Immature natural killer cell (primary cell): ENCODE data around the gene TOPBP1. TPM values are rescaled to one million over a fixed set of nuclear protein-coding genes. Genes with fewer than 3 reads are reported as not detected.
A peak's percentile ranks its signal among the peaks of the same experiment; 100 is the strongest.

Experiments used
- DNase-seq, 3 donors: peaks; one replicate each; pipeline ENCODE4 v3.0.0; 2022; ENCODE audit warnings: mixed read lengths in 1 of 3
- H3K27ac Mint-ChIP-seq, 6 donors: one replicate each; pipeline ENCODE4 v1.8.0; 2020; ENCODE audit warnings: mixed read lengths in 6 of 6, mild to moderate bottlenecking in 5 of 6, inconsistent platforms in 4 of 6, moderate library complexity in 3 of 6
- H3K27me3 Mint-ChIP-seq, 3 donors: one replicate each; pipeline ENCODE4 v1.8.0; 2020 to 2021; ENCODE audit warnings: low read depth in 3 of 3, mild to moderate bottlenecking in 3 of 3, mixed read lengths in 3 of 3, moderate library complexity in 3 of 3, inconsistent platforms in 1 of 3
- H3K36me3 Mint-ChIP-seq, 3 donors: one replicate each; pipeline ENCODE4 v1.8.0; 2020; ENCODE audit warnings: mixed read lengths in 3 of 3, inconsistent platforms in 2 of 3, mild to moderate bottlenecking in 2 of 3
- H3K4me1 Mint-ChIP-seq, 2 donors: one replicate each; pipeline ENCODE4 v1.8.0; 2020; ENCODE audit warnings: inconsistent platforms in 2 of 2, mild to moderate bottlenecking in 2 of 2, mixed read lengths in 2 of 2, moderate library complexity in 1 of 2
- H3K4me3 Mint-ChIP-seq, 5 donors: one replicate each; pipeline ENCODE4 v1.8.0; 2020; ENCODE audit warnings: mild to moderate bottlenecking in 5 of 5, mixed read lengths in 5 of 5, inconsistent platforms in 3 of 5, moderate library complexity in 3 of 5
- H3K9me3 Mint-ChIP-seq, 6 donors: one replicate each; pipeline ENCODE4 v1.8.0; 2020; ENCODE audit warnings: mild to moderate bottlenecking in 6 of 6, mixed read lengths in 6 of 6, inconsistent platforms in 4 of 6, moderate library complexity in 3 of 6
- polyA plus RNA-seq, 3 donors: library from polyadenylated mRNA; unstranded; fragments of 300-500 nt; fragmentation: Illumina TruSeq; gene quantifications; one replicate each; pipeline ENCODE4 v1.2.3, GENCODE V29; 2021

The TOPBP1 gene
- polyA plus RNA-seq, 3 donors from 2014 or later: 5.2 to 16.3 (median 12.2) TPM

DNA sequence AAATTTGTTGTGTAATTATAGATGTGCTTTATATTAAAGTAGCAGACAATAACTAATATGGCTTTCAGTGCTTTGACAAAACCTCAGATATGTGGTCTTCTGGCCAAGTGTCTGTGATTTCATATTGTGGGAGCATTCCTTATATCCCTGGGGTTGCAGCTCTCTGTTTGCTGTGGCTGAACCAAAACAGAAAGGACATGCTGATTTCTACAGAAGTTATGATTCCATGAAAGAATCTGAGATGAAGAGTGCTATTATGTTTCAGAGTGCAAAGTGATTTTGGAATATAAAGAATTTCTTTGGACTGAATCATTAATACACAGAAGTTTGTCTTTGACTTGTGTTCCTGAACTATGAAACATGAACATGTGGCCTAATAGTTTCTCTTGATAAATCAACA, 51.7 kb downstream of the TOPBP1 start:
- Mint-ChIP-seq H3K4me3 (no peak overlapping the region), H3K36me3 (peaks cover 25 to 35% (median 27%) of the 10 kb centered on the region in 3 donors)

DNA sequence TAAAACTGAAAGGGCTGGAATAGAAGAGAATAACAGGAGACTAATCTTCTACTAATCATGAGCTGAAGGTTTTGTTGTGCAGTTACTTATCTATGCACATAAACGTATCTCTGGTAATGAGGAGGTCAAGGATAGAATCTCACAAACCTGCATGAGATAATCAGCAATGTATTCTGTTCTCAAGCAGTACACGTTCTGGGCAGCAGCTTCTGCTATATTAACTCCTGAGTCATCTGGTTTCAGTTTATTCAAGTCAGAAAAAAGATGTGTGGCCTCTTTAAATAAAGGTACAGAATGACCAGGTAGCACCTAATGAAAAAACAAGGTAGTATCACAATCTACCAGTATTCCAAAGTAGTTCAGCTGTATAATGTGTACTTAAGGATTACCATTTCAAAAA, 53.4 kb downstream of the TOPBP1 start:
- no peak overlapping the region for H3K4me3 Mint-ChIP-seq
- H3K9me3 Mint-ChIP-seq: no peaks in the 10 kb centered on the region
- peaks cover 25 to 33% (median 25%) of the 10 kb centered on the region in 3 donors for H3K36me3 Mint-ChIP-seq
- H3K4me1 Mint-ChIP-seq: no peaks in the 10 kb centered on the region
- no peaks in the 10 kb centered on the region for H3K27me3 Mint-ChIP-seq
- no peak overlapping the region for H3K27ac Mint-ChIP-seq
- DNase-seq: no peak

More for the DNA sequence above, 51.7 kb downstream of the TOPBP1 start:
- H3K9me3 Mint-ChIP-seq: no peaks in the 10 kb centered on the region
- peak overlapping the region in 1 of 6 donors; percentile 31 for H3K27ac Mint-ChIP-seq
- H3K4me1 Mint-ChIP-seq: no peaks in the 10 kb centered on the region
- H3K27me3 Mint-ChIP-seq: no peaks in the 10 kb centered on the region
- no peak for DNase-seq

DNA sequence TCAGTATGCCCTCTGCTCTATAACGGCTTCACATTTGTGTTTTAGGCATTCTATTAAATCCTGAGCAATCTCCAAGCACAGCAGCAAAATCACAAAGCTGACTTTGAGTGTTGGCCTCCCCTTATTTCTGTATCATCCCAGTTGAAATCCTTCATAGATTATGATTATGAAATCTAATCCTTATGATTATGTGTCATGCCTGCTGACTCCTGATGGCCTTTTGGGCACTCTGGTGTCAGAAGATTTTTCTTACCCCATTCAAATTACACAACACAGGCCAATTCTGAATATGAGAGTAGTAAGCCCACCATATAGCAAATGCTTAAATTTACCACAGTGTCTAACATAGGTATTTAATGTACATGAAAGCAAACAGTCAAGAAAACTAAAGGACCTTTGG, 53.9 kb downstream of the TOPBP1 start:
- H3K36me3 Mint-ChIP-seq: peaks cover 21 to 37% (median 25%) of the 10 kb centered on the region in 3 donors
- H3K27me3 Mint-ChIP-seq: no peaks in the 10 kb centered on the region
- H3K27ac Mint-ChIP-seq: peak overlapping the region in 1 of 6 donors; percentile 30
- H3K4me3 Mint-ChIP-seq: no peak overlapping the region
- DNase-seq: no peak
- H3K4me1 Mint-ChIP-seq: no peaks in the 10 kb centered on the region
- no peaks in the 10 kb centered on the region for H3K9me3 Mint-ChIP-seq

DNA sequence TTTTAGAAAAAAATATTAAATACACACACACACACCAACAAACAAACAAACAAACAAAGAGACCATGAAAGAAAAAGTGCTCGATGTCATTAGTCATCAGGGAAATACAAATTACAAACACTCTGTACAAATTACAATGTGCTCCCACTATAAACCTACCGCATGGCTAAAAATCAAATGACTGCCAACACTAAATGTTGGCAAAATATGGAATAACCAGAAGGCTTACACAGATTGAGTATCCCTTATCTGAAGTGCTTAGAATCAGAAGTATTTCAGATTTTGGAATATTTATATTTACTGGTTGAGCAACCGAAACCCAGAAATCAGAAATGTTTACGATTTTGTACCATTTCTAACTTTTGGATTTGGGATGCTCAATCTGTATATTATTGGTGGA, 54.8 kb downstream of the TOPBP1 start:
- Mint-ChIP-seq H3K4me3 (no peak overlapping the region), H3K36me3 (peaks cover 21 to 40% (median 25%) of the 10 kb centered on the region in 3 donors), H3K27ac (no peak overlapping the region), H3K9me3 (no peaks in the 10 kb centered on the region), H3K4me1 (no peaks in the 10 kb centered on the region), H3K27me3 (no peaks in the 10 kb centered on the region)
- DNase-seq: no peak

DNA sequence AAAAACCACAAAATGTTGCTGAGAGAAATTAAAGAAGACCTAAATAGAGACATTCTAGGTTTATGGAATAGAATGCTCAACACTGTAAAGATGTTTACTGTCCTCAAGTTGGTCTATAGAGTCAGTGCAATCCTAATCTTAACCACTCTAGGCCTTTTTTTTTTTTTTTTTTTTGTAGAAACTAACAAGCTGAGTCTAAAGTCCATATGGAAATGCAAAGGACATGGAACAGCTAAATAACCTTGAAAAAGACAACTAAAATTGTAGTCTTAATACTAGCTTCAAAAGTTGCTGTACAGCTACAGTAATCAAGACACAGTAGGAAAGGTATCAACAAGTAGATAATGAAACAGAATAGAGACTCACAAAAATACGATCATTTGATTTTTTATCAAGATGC, 55.4 kb downstream of the TOPBP1 start:
- H3K9me3 Mint-ChIP-seq: no peaks in the 10 kb centered on the region
- H3K36me3 Mint-ChIP-seq: peaks cover 21 to 40% (median 25%) of the 10 kb centered on the region in 3 donors
- H3K27me3 Mint-ChIP-seq: no peaks in the 10 kb centered on the region
- no peaks in the 10 kb centered on the region for H3K4me1 Mint-ChIP-seq
- no peak overlapping the region for H3K27ac Mint-ChIP-seq
- DNase-seq: no peak
- H3K4me3 Mint-ChIP-seq: no peak overlapping the region

DNA sequence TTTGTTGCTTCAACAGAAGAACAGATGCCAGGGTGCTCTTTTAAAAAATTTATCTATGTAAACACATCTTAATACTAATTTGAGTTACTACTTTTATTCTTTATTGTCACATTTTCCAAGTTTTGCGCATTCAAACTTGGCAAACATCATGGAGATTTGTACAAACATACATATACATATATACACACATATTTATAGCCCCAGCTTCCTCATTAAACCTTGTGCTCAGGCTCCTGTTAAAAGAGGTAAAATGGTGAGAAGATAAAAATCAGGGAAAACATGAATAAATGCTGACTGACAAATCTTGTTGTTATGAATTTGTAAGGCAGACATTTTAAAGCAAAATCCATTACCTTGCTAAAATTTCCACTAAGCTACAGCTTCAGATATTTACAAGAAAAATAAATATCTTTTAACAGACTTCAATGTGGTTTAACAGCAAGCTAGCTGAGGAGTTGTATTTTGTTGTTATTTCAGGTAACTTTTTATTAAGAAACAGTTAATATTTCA, 61.1 kb downstream of the TOPBP1 start:
- no peak overlapping the region for H3K4me3 Mint-ChIP-seq
- H3K4me1 Mint-ChIP-seq: no peaks in the 10 kb centered on the region
- peaks cover 7 to 17% (median 9%) of the 10 kb centered on the region in 3 donors for H3K36me3 Mint-ChIP-seq

DNA sequence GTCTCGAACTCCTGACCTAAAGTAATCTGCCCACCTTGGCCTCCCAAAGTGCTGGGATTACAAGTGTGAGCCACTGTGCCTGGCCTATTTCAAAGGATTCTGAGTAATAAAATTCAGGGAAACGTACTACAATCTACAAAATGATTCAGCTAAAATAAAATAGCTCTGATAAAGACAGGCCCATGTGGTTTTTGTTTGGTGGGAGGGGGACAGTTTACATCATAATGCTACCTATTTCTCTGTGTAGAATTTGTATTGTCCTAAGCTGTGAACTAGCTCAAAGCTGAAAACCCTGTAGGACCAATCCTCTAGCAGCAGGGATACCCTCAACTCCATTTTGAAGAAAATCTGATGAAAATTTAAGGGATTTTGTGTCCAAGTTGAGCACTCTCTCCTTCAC, 62.5 kb downstream of the TOPBP1 start:
- Mint-ChIP-seq H3K36me3 (peaks cover 7 to 17% (median 9%) of the 10 kb centered on the region in 3 donors), H3K27ac (no peak overlapping the region), H3K4me3 (no peak overlapping the region), H3K27me3 (no peaks in the 10 kb centered on the region), H3K9me3 (no peaks in the 10 kb centered on the region), H3K4me1 (no peaks in the 10 kb centered on the region)
- DNase-seq: no peak

More for the DNA sequence above, 61.1 kb downstream of the TOPBP1 start:
- no peak for DNase-seq
- no peak overlapping the region for H3K27ac Mint-ChIP-seq
- H3K27me3 Mint-ChIP-seq: no peaks in the 10 kb centered on the region
- no peaks in the 10 kb centered on the region for H3K9me3 Mint-ChIP-seq

DNA sequence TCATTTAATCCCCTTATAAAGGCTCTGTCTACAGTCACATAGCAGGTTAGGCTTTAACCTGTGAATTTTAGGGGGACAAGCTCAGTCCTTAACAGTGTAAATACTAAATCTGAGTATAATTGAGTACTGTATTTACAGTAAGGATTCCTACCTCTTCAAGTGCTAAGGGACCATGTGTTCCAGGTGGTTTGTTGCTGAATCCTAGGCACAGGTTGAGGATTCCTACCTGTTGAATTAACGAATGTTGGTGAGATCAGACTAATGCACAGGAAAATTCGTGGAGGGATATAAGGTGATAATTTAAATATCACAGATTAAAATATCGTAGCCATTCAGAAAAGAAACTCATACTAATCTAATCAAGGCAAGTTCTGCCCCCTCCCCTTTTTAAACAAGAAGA, 63.3 kb downstream of the TOPBP1 start:
- no peak for DNase-seq

DNA sequence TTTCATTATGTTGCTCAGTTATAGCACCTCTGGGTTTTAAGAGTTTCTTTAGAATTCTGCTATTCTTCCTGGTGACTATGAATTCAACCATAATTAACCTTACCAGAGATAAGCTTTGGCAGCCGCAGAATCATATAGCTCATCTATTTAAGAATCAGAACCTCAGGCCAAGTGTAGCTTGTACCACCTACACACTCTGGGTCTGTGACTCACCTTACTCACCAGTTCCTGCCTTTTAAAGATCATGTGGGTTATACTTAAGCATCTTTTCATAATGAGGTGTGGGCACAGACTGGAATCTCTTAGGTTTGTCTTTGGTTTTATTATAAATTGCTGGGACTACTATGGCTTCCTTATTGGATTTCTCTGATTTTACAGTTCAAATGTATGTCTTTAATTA, 66.4 kb downstream of the TOPBP1 start:
- Mint-ChIP-seq H3K4me3 (no peak overlapping the region), H3K36me3 (peaks cover 7 to 11% (median 9%) of the 10 kb centered on the region in 3 donors), H3K4me1 (no peaks in the 10 kb centered on the region), H3K27me3 (no peaks in the 10 kb centered on the region), H3K9me3 (no peaks in the 10 kb centered on the region), H3K27ac (peak overlapping the region in 2 of 6 donors; percentile 4 to 18)
- DNase-seq: no peak

More for the DNA sequence above, 63.3 kb downstream of the TOPBP1 start:
- no peaks in the 10 kb centered on the region for H3K9me3 Mint-ChIP-seq
- H3K27ac Mint-ChIP-seq: peak overlapping the region in 1 of 6 donors; percentile 36
- H3K36me3 Mint-ChIP-seq: peaks cover 7 to 17% (median 9%) of the 10 kb centered on the region in 3 donors
- no peaks in the 10 kb centered on the region for H3K4me1 Mint-ChIP-seq
- no peak overlapping the region for H3K4me3 Mint-ChIP-seq
- H3K27me3 Mint-ChIP-seq: no peaks in the 10 kb centered on the region

DNA sequence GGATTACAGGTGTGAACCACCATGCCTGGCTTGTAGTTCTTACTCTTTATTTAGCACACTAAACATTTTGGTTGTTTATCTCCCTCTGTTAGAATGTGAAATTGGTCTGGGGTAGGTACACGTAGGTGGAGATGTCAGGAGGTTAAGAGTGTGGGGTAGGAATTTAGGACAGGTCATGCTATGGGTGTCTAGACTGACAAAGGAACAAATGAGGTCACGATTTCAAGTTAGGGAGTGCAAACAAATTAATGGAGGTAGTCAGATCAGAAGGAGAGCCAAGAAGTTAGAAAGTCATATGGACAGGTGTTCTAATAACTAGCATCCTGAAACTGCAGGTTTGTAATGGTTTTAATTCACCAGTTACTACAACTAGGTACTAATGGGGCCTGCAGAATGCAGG, 68.5 kb downstream of the TOPBP1 start:
- Mint-ChIP-seq H3K9me3 (no peaks in the 10 kb centered on the region), H3K4me1 (peaks cover 5 to 17% of the 10 kb centered on the region in 2 donors), H3K4me3 (no peak overlapping the region), H3K27ac (peak overlapping the region; percentile 0 to 78 (median 36)), H3K36me3 (peaks cover 6 to 20% (median 9%) of the 10 kb centered on the region in 3 donors), H3K27me3 (peaks cover 0 to 3% (median 3%) of the 10 kb centered on the region in 3 donors)
- no peak for DNase-seq

DNA sequence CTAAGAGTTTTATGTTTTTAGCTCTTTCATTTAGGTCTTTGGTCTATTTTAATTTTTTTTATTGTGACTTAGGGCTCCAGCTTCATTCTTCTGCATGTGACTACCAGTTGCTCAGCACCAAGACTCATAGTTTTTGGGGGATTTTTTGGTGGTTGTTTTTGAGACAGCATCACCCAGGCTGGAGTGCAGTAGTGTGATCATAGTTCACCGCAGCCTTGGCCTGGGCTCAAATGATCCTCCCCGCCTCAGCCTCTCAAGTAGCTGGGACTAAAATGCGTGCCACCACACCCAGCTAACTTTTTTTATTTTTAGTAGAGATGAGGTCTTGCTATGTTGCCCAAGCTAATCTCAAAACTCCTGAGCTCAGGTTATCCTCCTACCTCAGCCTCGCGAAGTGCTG, 68.9 kb downstream of the TOPBP1 start:
- Mint-ChIP-seq H3K36me3 (peaks cover 2 to 20% (median 12%) of the 10 kb centered on the region in 3 donors), H3K4me3 (no peak overlapping the region), H3K9me3 (no peaks in the 10 kb centered on the region), H3K27me3 (peaks cover 0 to 3% (median 3%) of the 10 kb centered on the region in 3 donors), H3K4me1 (peaks cover 5 to 21% of the 10 kb centered on the region in 2 donors), H3K27ac (peak overlapping the region in 5 of 6 donors; percentile 10 to 46 (median 35))
- peak in 1 of 3 donors; percentile 29 for DNase-seq

DNA sequence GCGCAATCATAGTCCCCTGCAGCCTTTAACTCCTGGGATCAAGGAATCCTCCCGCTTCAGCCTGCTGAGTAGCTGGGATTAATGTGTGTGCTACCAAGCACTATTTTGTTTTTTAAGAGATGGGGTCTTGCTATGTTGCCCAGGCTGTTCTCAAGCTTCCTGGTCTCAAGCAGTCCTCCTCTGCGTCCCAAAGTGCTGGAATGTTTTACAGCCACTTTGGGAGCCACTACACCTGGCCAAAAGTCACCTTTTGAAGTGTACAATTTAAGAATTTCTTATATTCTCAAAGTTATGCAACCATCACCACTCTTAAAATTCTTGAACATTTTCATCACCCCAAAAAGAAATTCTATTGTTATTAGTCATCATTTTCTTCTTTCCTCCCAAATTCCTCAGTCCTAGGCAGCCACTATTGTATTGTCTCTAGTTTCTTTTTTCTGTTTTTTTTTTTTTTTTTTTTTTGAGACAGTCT, 70.4 kb downstream of the TOPBP1 start:
- H3K36me3 Mint-ChIP-seq: peaks cover 3 to 23% (median 20%) of the 10 kb centered on the region in 3 donors
- H3K27ac Mint-ChIP-seq: peak overlapping the region in 3 of 6 donors; percentile 49 to 66 (median 62)
- H3K4me1 Mint-ChIP-seq: peaks cover 5 to 22% of the 10 kb centered on the region in 2 donors
- peaks cover 0 to 3% (median 3%) of the 10 kb centered on the region in 3 donors for H3K27me3 Mint-ChIP-seq
- DNase-seq: no peak
- no peaks in the 10 kb centered on the region for H3K9me3 Mint-ChIP-seq
- no peak overlapping the region for H3K4me3 Mint-ChIP-seq

DNA sequence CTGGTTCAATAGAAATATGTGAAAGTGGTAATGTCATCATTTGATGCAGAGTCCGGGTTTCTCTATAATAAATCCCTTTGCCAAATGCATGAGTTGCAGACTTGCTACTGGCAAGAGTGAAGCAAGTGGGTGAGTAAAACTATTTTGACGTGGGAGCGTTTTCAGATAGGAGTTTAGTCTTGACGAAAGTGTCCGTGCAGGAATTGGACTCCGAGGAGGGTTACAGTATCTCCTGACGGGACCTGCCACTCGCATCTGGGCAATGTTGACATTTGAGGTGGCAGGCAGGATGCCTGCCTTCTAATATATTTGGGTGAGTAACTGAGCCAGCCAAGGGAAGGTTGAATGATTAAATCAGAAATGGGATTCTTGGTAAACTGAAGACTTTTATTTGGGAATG, 72.2 kb downstream of the TOPBP1 start:
- Mint-ChIP-seq H3K4me1 (peaks cover 5 to 22% of the 10 kb centered on the region in 2 donors), H3K27me3 (peaks cover 0 to 6% (median 3%) of the 10 kb centered on the region in 3 donors), H3K4me3 (no peak overlapping the region), H3K36me3 (peaks cover 3 to 29% (median 20%) of the 10 kb centered on the region in 3 donors), H3K9me3 (no peaks in the 10 kb centered on the region), H3K27ac (peak overlapping the region in 4 of 6 donors; percentile 23 to 77 (median 40))
- DNase-seq: no peak

DNA sequence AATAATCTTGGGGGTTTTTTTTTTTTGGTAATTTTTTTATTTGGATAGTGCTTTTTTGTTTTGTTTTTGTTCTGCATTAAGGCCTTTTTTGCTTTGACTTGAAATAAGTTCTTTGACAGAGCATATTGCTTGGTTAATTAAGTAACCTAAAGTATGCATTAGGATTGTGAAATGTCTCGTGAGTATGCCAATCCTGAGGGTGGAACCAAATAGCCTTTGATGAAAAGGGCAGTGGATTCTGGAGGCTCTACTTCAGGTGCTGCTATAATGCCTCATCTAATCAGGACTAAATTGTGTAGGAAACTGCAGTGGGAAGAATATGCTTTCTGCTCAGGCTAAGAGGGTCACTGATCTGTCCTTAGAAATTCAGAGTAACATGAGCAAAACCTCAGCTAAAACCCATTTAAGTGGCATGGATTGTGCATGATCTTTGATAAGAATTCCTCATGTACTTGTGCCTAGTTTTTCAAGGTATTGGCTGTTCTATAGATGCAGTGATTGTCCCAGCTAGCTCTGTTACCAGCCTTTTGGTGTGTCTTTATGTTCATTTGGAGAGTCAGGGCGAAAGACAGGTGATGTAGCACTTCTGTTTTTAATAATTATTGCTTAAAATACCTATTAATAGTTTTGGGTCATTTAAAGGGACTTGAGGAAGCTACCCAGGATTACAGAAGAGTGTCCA, 72.8 kb downstream of the TOPBP1 start:
- peaks cover 0 to 6% (median 3%) of the 10 kb centered on the region in 3 donors for H3K27me3 Mint-ChIP-seq
- H3K27ac Mint-ChIP-seq: peak overlapping the region in 5 of 6 donors; percentile 12 to 77 (median 58)
- peaks cover 3 to 34% (median 20%) of the 10 kb centered on the region in 3 donors for H3K36me3 Mint-ChIP-seq
- H3K9me3 Mint-ChIP-seq: no peaks in the 10 kb centered on the region
- no peak for DNase-seq
- peaks cover 5 to 22% of the 10 kb centered on the region in 2 donors for H3K4me1 Mint-ChIP-seq
- no peak overlapping the region for H3K4me3 Mint-ChIP-seq
